Superior temporal gyrus (tissue), 1 donor: Measurements from ENCODE around the gene KERA.

Source experiments
- DNase-seq: peaks from one replicate; pipeline ENCODE4 v3.0.0-alpha.2; 2016; ENCODE audit errors: extremely low spot score

The KERA gene

DNA sequence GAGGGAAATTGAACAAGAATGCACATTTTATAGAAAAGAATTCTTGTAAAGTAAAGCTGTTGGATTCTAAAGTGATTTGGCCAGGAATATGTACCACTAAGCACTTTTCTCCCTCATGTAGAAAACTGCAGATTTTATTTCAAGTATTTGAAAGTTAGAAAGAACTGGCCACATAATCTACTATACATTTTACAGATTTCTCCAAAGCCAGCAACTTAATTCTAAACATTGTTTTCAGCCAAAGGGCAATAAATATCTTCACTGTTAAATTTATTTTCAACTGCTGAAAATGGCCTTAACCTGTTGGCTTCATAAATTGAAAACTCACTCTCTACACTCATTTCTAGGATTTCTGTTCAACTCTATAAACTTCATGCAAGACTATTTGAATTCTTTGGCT, 15.6 kb upstream of the KERA start:
- DNase-seq: no peak

- DNase-seq: no peak
Measured at GRCh38 chr12:91072931-91073330, 15.1 kb upstream of the KERA start.

GRCh38 chr12:91070936-91071335, 13.1 kb upstream of the KERA start:
- DNase-seq: no peak

DNA sequence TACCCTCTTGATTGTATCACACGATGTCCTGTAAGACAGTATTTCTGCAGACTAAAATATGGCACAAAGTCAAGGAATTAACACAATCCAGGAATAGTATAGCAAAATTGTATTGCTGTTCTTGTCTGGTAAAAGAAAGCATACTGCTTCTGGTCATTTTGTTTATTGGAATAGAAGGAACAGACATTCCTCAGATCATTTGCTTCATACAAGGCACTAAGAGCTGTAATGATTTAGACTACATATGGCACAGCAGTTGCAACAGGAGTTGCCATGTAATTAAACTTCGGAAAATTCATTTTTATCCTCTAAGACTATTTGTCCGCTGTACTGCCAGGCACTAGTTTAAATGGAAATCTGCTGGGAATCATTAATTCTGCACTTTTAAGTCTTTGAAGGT, 7.6 kb upstream of the KERA start:
- no peak for DNase-seq

- no peak for DNase-seq
Measured at GRCh38 chr12:91064640-91065039, 6.8 kb upstream of the KERA start.

GRCh38 chr12:91061091-91061490, 3.3 kb upstream of the KERA start:
- DNase-seq: no peak

DNA sequence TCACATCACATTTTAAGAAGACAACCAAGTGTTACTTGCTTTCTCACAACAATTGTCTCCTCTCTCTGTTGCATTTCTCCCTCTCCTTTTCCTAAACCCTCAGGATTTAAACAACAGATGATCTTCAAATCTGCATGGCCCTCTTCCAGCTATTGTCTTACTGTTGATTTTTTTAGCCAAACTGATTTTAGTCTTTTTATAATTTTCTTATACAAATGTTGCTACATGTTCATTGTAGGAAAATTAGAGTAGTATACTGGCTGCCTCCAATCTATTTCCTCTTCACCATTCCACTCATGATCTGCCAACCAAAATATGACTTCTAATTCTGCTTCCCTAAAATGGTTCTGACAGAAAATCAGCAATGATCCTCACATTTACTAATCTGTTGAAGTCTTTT, 1.4 kb upstream of the KERA start:
- no peak for DNase-seq

DNA sequence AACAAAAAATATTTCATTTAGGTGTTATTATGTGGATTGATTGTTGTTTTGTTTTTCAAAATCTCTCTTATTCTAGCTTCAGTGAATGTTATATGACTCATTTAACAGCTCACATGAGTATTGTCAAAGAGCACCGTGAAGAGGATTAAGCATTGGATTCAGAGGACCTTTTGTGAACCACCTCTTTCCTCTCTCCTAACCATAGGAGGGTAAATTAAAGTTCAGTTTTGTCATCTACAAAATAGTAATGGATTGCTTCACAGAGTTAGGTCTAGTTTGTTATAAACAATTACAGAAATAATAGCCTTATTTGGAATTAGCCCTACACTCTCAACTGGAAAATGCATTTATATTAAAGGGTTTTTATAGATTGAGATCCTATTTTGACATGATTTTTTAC, 962 bp upstream of the KERA start:
- DNase-seq: no peak

DNA sequence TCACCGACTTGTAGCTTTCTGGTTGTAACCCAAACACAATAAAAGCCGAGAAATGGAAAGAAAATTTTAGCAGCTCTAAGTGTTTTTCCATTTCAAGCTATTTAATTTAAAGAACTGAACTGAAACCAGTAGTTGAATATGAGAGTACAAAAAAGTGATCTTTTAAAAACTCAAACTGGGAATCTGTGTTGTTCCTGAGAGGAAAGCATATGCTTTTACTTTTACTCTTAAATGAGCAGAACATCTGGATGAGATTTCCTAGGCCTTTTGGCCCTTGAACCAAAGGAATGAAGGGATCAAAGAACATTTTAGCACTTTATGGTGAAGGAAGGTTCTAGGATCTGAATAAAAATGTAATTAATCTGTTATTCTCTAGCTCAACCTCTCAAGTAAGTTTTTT, 1.3 kb downstream of the KERA start:
- no peak for DNase-seq

DNA sequence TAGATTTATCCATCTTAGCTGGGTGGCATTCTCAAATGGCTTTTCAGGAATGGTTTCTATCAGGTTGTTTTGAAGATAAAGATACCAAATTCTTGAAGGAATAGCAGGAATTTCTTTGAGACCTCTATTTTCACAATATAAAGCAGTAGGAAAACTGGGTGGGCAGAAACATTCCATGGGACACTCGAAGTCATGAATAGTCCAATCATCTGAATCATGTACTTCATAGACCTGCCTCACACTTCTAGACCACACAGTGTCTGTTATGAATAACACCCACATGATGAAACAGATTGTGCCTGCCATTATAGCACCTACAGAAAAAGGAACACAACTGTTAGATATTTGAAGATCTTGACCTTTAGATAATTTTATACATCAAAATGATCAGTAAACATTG, 1.8 kb downstream of the KERA start:
- no peak for DNase-seq

DNA sequence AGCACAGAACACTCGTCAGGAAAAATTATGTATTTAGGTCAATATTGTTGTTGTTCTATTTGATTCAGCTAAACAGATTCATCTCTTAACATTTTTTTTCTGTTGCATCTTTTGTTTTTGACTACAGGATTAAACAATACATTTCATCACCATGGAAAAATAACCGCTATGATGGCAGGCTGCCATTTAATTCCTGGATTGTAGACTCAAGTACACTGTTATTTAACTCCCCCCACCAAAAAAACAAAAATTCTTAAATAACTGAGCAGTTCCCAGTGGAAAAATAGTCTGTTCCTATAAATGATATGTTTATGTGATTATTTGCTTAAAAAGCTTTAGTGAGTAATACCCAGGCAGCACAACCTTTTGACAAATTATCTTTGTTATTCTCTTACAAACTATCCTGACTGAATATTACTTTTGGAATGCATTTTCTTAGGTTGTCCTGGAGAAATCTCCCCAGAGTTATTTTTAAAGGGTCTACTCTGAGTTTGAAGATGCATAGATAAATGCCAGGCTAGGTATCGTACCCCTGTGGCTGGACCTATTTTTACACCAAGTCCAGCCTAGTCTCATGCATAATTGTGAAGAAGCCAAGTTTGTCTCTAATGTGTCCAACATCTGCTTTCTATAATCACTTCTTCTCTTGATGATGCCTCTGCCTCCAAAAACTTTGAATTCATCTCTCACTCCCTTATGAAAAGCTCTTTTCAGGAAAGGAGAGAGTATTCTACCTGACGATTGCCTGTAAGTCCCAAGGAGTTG, 3.7 kb downstream of the KERA start:
- DNase-seq: no peak

- no peak for DNase-seq
Measured at GRCh38 chr12:91052026-91052425, 5.8 kb downstream of the KERA start.

- no peak for DNase-seq
Measured at GRCh38 chr12:91044586-91044985, 13.2 kb downstream of the KERA start.

- no peak for DNase-seq
Measured at GRCh38 chr12:91043408-91043807, 14.4 kb downstream of the KERA start.

- DNase-seq: no peak
Measured at GRCh38 chr12:91040096-91040755, 17.6 kb downstream of the KERA start.

GRCh38 chr12:91037276-91037675, 20.5 kb downstream of the KERA start:
- DNase-seq: no peak

GRCh38 chr12:91033251-91033650, 24.6 kb downstream of the KERA start:
- no peak for DNase-seq

GRCh38 chr12:91023326-91024004, 34.4 kb downstream of the KERA start:
- DNase-seq: no peak

GRCh38 chr12:91021076-91021475, 36.7 kb downstream of the KERA start:
- no peak for DNase-seq

GRCh38 chr12:91019455-91019854, 38.4 kb downstream of the KERA start:
- no peak for DNase-seq

DNA sequence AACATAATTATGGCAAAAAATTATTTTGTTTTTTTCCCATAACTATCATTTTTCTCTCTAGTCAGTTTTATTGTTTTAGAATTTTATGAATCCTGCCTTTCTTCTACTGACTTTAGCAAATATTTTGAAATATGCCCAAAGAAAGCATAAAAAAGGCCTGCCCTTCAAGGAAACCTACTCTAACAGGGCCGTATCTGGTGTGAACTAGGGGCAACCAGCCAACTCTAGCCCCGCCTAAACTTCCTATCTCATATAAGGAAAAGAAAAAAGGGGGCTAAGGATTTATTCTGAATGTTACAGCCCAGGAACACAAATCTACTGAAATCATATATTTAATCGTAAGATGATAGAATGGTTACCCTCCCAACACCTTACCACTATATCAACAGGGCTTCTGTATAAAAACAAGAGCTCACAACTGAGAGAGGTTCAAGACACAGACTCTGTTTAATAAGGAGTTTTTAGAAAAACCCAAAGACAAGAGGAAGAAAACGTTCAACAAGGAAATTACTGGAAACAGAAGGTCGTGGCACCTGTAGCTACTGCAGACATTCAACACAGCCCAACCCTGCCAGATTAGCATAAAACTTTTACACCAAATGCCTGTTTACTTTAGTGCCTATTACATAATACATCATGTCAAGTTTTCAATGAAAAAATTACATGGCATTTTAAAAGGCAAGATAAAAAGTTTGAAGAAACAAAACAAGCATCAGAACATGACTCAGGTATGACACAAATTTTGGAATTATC, 40.1 kb downstream of the KERA start:
- no peak for DNase-seq

DNA sequence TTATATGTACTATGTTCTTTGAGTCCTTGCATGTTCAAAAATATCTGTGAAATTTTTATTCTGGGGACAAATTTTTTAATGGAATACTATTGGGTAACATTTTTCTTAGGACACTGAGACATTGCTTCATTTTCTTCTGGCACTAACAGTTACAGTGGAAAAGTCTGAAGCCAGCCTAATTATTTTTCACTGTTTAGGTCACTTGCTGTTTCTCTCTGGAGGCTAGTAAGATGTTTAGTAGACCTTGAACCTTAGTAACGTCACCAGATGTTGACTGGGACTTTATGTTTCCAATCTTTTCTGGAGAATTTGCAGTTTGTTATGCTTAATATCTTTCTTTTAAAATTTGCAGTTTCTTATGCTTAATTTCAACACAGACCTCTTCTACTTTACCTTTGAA, 40.8 kb downstream of the KERA start:
- DNase-seq: no peak
